ENCODE measurements around the gene KCNMA1.

GRCh38 chr10:77457266-77457665, 180.3 kb downstream of the KCNMA1 start:
- TF ChIP-seq EP300 (IDR thresholded peaks at IDR 0.05) (no peak), CTCF (IDR thresholded peaks at IDR 0.05) (no peak), POLR2AphosphoS5 (IDR thresholded peaks at IDR 0.05) (no peak)
